H1 (cell line): ENCODE measurements around the gene IFT122. TPM values are rescaled to one million over a fixed set of nuclear protein-coding genes. Genes with fewer than 3 reads are reported as not detected.

Experiments
- FOSL1 ChIP-seq: IDR thresholded peaks from 2 replicates; pipeline ENCODE4 v1.6.1; 2011; ENCODE audit warnings: mild to moderate bottlenecking, low read depth, low read length, moderate library complexity; ENCODE audit not compliant: insufficient read depth
- JUND ChIP-seq: IDR thresholded peaks from 2 replicates; pipeline ENCODE4 v1.6.1; 2011; ENCODE audit warnings: mild to moderate bottlenecking, improper control_type of control experiment, low read length
- KDM1A ChIP-seq: fragments of 200-600, 300-600 bp; sonication (generic); IDR thresholded peaks from 2 replicates; pipeline ENCODE4 v1.7.1; 2016; ENCODE audit warnings: mild to moderate bottlenecking, low read length, borderline replicate concordance
- SIX5 ChIP-seq: IDR thresholded peaks from 2 replicates; pipeline ENCODE4 v1.6.1; 2011; ENCODE audit warnings: mild to moderate bottlenecking, low read depth, low read length
- TBP ChIP-seq: IDR thresholded peaks from 2 replicates; pipeline ENCODE4 v1.6.1; 2011; ENCODE audit warnings: low read depth, low read length, improper control_type of control experiment
- polyA plus RNA-seq, 7 experiments: library from polyadenylated mRNA; depleted of rRNA in 3 of 7; stranded (reverse) in 5 of 7; unstranded in 2 of 7; fragments of >200 nt in 5 of 7; fragments of 200-250 nt in 2 of 7; gene quantifications; 1 replicate in 5 of 7; 2 replicates in 1 of 7; 4 replicates in 1 of 7; pipeline versions ENCODE4 v1.2.1 to v1.2.3, GENCODE V29; 2011 to 2013; ENCODE audit warnings: missing spikeins in 2 of 7, mixed read lengths in 2 of 7
- total RNA-seq: library from RNA; stranded (reverse); fragmentation: NEBNext Ultra II Directional; extraction: Animal tissue kit (Norgen Biotek cat#: 25700); gene quantifications from 2 replicates; pipeline ENCODE4 v1.2.1, GENCODE V29; 2021

The IFT122 gene
- total and polyA plus RNA-seq, 2 of the 8 experiments (the other 6 are each of a cell fraction or from before 2014, with no cell fraction given): 23.7 to 25.1 TPM

- TF ChIP-seq SIX5 (no peak), TBP (no peak), KDM1A (no peak), JUND (no peak), FOSL1 (no peak)
- TF ChIP-seq, all 59 proteins: peak for 0
Observed at GRCh38 chr3:129549805-129550204, 109.8 kb downstream of the IFT122 start (continued).
